Osteoblast (primary cell): ENCODE results near the gene HOXA10. TPM values are rescaled to one million over a fixed set of nuclear protein-coding genes. Genes with fewer than 3 reads are reported as not detected.

Experiments used
- DNase-seq: peaks from one replicate; pipeline ENCODE4 v3.0.0; 2011; ENCODE audit warnings: low spot score, mixed read lengths; ENCODE audit not compliant: insufficient read length; ENCODE audit errors: missing footprints
- H2AFZ ChIP-seq: 2 replicates; pipeline ENCODE4 v1.6.0; 2011; ENCODE audit warnings: mild to moderate bottlenecking, low read length
- H3K27ac ChIP-seq: 2 replicates; pipeline ENCODE4 v1.5.1; 2011; ENCODE audit warnings: mild to moderate bottlenecking, low read depth, low read length, moderate library complexity
- H3K27me3 ChIP-seq: 2 replicates; pipeline ENCODE4 v1.6.0; 2012; ENCODE audit warnings: mild to moderate bottlenecking, control low read depth, inconsistent platforms, low read length, moderate library complexity; ENCODE audit not compliant: insufficient read depth
- H3K36me3 ChIP-seq: 2 replicates; pipeline ENCODE4 v1.5.1; 2011; ENCODE audit warnings: mild to moderate bottlenecking, low read length, control low read depth, moderate library complexity; ENCODE audit not compliant: insufficient read depth
- H3K4me1 ChIP-seq: 2 replicates; pipeline ENCODE4 v1.5.1; 2011; ENCODE audit warnings: mild to moderate bottlenecking, low read length, control low read depth, moderate library complexity; ENCODE audit not compliant: insufficient read depth
- H3K4me2 ChIP-seq: 2 replicates; pipeline ENCODE4 v1.6.0; 2011; ENCODE audit warnings: mild to moderate bottlenecking, low read length; ENCODE audit not compliant: insufficient read depth
- H3K4me3 ChIP-seq: fragments of 200-600 bp; sonication (generic); 3 replicates; pipeline ENCODE4 v1.5.1; 2012; ENCODE audit warnings: mild to moderate bottlenecking, low read length, inconsistent platforms; ENCODE audit not compliant: insufficient read depth
- H3K79me2 ChIP-seq: 2 replicates; pipeline ENCODE4 v1.6.0; 2012; ENCODE audit warnings: mild to moderate bottlenecking, low read length, control low read depth, inconsistent platforms; ENCODE audit not compliant: insufficient read depth
- H3K9me3 ChIP-seq: 2 replicates; pipeline ENCODE4 v1.5.1; 2011; ENCODE audit warnings: low read depth, low read length, control low read depth
- H4K20me1 ChIP-seq: 2 replicates; pipeline ENCODE4 v1.6.0; 2012; ENCODE audit warnings: mild to moderate bottlenecking, low read length, control low read depth; ENCODE audit not compliant: insufficient read depth
- CTCF ChIP-seq: IDR thresholded peaks from 2 replicates; pipeline ENCODE4 v1.5.1; 2011; ENCODE audit warnings: mild to moderate bottlenecking, low read depth, low read length, moderate library complexity; ENCODE audit errors: extremely low read depth
- total RNA-seq: library from RNA; depleted of rRNA; stranded (reverse); fragments of >200 nt; gene quantifications from 2 replicates; pipeline ENCODE4 v1.2.3, GENCODE V29; 2012

The HOXA10 gene
- total RNA-seq, 1 donor: 43.1 TPM

- peak; percentile 67 for TF ChIP-seq CTCF
- H3K9me3 ChIP-seq: no peaks in the 10 kb centered on the region
- H3K79me2 ChIP-seq: peaks cover 96% of the 10 kb centered on the region
- peak overlapping the region; percentile 99 for H3K4me2 ChIP-seq
- peaks cover 59% of the 10 kb centered on the region for H3K4me1 ChIP-seq
- peak overlapping the region; percentile 95 for H2AFZ ChIP-seq
- peak; percentile 98 for DNase-seq
- H4K20me1 ChIP-seq: peaks cover 12% of the 10 kb centered on the region
- H3K4me3 ChIP-seq: peak overlapping the region; percentile 93
- no peaks in the 10 kb centered on the region for H3K27me3 ChIP-seq
- H3K27ac ChIP-seq: peak overlapping the region; percentile 88
- H3K36me3 ChIP-seq: peaks cover 13% of the 10 kb centered on the region
Observed at GRCh38 chr7:27150568-27151340, 23.4 kb downstream of the HOXA10 start.

- H3K4me1 ChIP-seq: peaks cover 52% of the 10 kb centered on the region
- H3K9me3 ChIP-seq: no peaks in the 10 kb centered on the region
- peak overlapping the region; percentile 93 for H3K4me3 ChIP-seq
- H3K4me2 ChIP-seq: peak overlapping the region; percentile 99
- peaks cover 20% of the 10 kb centered on the region for H3K36me3 ChIP-seq
- TF ChIP-seq CTCF: no peak
- peaks cover 96% of the 10 kb centered on the region for H3K79me2 ChIP-seq
- H4K20me1 ChIP-seq: peaks cover 13% of the 10 kb centered on the region
- H3K27ac ChIP-seq: peak overlapping the region; percentile 88
- no peaks in the 10 kb centered on the region for H3K27me3 ChIP-seq
- H2AFZ ChIP-seq: peak overlapping the region; percentile 88
- DNase-seq: peak; percentile 50
Observed at GRCh38 chr7:27149842-27150567, 24.1 kb downstream of the HOXA10 start.

- Histone ChIP-seq H3K36me3 (peaks cover 27% of the 10 kb centered on the region), H3K27me3 (no peaks in the 10 kb centered on the region), H3K4me2 (peak overlapping the region; percentile 99), H3K79me2 (peaks cover 96% of the 10 kb centered on the region), H4K20me1 (peaks cover 13% of the 10 kb centered on the region), H2AFZ (peak overlapping the region; percentile 77), H3K4me1 (peaks cover 52% of the 10 kb centered on the region), H3K27ac (peak overlapping the region; percentile 88), H3K9me3 (no peaks in the 10 kb centered on the region), H3K4me3 (peak overlapping the region; percentile 93)
- TF ChIP-seq CTCF: no peak
- DNase-seq: peak; percentile 89
Observed at GRCh38 chr7:27148756-27149641, 25.1 kb downstream of the HOXA10 start.
